ENCODE measurements around the gene ETNPPL.

Gene ETNPPL

GRCh38 chr4:108783665-108784463 is 21.0 kb upstream of the ETNPPL start:
- DNase-seq (ENCODE audit: low read depth in 1 of 2, low spot score in 1 of 2): no peak
- Histone ChIP-seq H3K27ac (replicated peaks) (no peak overlapping the region), H3K4me3 (replicated peaks; ENCODE audit: insufficient read depth, low read length) (no peak overlapping the region), H3K27me3 (ENCODE audit: insufficient read depth, poor library complexity, severe bottlenecking) (no peaks in the 10 kb centered on the region)
- TF ChIP-seq, protein P1, sequence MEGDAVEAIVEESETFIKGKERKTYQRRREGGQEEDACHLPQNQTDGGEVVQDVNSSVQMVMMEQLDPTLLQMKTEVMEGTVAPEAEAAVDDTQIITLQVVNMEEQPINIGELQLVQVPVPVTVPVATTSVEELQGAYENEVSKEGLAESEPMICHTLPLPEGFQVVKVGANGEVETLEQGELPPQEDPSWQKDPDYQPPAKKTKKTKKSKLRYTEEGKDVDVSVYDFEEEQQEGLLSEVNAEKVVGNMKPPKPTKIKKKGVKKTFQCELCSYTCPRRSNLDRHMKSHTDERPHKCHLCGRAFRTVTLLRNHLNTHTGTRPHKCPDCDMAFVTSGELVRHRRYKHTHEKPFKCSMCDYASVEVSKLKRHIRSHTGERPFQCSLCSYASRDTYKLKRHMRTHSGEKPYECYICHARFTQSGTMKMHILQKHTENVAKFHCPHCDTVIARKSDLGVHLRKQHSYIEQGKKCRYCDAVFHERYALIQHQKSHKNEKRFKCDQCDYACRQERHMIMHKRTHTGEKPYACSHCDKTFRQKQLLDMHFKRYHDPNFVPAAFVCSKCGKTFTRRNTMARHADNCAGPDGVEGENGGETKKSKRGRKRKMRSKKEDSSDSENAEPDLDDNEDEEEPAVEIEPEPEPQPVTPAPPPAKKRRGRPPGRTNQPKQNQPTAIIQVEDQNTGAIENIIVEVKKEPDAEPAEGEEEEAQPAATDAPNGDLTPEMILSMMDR (IDR thresholded peaks at IDR 0.05; ENCODE audit: insufficient read depth, low read length): no peak
- TF ChIP-seq POLR2AphosphoS5 (IDR thresholded peaks at IDR 0.05; ENCODE audit: low read depth) (no peak), SPI1 (IDR thresholded peaks at IDR 0.05; ENCODE audit: borderline replicate concordance, low read depth) (no peak), GABPA (IDR thresholded peaks at IDR 0.05; ENCODE audit: low read depth) (no peak)
- TF ChIP-seq, protein P2, sequence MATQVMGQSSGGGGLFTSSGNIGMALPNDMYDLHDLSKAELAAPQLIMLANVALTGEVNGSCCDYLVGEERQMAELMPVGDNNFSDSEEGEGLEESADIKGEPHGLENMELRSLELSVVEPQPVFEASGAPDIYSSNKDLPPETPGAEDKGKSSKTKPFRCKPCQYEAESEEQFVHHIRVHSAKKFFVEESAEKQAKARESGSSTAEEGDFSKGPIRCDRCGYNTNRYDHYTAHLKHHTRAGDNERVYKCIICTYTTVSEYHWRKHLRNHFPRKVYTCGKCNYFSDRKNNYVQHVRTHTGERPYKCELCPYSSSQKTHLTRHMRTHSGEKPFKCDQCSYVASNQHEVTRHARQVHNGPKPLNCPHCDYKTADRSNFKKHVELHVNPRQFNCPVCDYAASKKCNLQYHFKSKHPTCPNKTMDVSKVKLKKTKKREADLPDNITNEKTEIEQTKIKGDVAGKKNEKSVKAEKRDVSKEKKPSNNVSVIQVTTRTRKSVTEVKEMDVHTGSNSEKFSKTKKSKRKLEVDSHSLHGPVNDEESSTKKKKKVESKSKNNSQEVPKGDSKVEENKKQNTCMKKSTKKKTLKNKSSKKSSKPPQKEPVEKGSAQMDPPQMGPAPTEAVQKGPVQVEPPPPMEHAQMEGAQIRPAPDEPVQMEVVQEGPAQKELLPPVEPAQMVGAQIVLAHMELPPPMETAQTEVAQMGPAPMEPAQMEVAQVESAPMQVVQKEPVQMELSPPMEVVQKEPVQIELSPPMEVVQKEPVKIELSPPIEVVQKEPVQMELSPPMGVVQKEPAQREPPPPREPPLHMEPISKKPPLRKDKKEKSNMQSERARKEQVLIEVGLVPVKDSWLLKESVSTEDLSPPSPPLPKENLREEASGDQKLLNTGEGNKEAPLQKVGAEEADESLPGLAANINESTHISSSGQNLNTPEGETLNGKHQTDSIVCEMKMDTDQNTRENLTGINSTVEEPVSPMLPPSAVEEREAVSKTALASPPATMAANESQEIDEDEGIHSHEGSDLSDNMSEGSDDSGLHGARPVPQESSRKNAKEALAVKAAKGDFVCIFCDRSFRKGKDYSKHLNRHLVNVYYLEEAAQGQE (IDR thresholded peaks at IDR 0.05; ENCODE audit: insufficient replicate concordance, low read depth): no peak

DNA sequence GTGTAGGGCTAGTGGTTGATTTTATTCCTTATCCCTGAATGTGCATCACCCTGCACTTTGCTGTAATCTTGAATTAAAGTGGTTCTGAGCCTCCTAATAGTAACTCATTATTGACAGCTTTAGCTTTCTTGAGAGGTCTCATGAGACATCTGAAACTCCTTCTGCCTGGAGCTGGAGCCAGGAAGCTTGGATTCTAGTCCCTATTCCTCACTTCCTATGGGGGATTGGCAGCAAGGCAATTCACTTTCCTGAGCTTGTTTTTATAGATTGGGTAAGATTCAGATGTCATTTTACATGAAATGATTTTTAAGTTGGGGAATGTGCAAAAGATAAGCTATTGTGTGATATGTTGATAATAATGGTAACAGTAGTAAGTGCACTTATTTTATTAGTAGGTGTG is 17.1 kb upstream of the ETNPPL start:
- H3K4me3 ChIP-seq (replicated peaks; ENCODE audit: insufficient read depth, low read length): no peak overlapping the region
- H3K27me3 ChIP-seq (ENCODE audit: insufficient read depth, poor library complexity, severe bottlenecking): no peaks in the 10 kb centered on the region
- TF ChIP-seq SPI1 (IDR thresholded peaks at IDR 0.05; ENCODE audit: borderline replicate concordance, low read depth) (no peak), POLR2AphosphoS5 (IDR thresholded peaks at IDR 0.05; ENCODE audit: low read depth) (no peak), GABPA (IDR thresholded peaks at IDR 0.05; ENCODE audit: low read depth) (no peak)
- TF ChIP-seq, protein P2 (IDR thresholded peaks at IDR 0.05; ENCODE audit: insufficient replicate concordance, low read depth): no peak
- TF ChIP-seq, protein P1 (IDR thresholded peaks at IDR 0.05; ENCODE audit: insufficient read depth, low read length): no peak

DNA sequence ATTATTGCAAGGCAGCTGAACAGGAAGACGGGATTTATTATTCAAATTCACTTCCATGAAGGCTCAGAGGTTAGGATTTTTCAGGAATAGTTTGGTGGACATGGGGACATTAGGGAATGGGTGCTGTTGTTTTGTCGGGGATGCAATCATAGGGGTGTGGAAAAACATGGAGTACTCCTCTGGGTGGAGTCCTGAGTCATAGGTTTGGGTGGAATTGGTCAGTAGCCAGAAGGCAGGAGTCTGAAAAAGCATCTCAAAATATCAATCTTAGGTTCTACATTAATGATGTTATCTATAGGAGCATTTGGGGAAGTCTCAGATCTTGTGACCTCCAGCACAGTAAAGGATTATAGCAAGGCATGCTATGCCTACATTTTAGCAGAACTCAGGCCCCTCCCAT is 14.5 kb upstream of the ETNPPL start:
- Histone ChIP-seq H3K27me3 (ENCODE audit: insufficient read depth, poor library complexity, severe bottlenecking) (no peaks in the 10 kb centered on the region), H3K27ac (replicated peaks) (no peak overlapping the region), H3K4me3 (replicated peaks; ENCODE audit: insufficient read depth, low read length) (no peak overlapping the region)
- TF ChIP-seq, protein P1 (IDR thresholded peaks at IDR 0.05; ENCODE audit: insufficient read depth, low read length): no peak
- TF ChIP-seq SPI1 (IDR thresholded peaks at IDR 0.05; ENCODE audit: borderline replicate concordance, low read depth): no peak
- TF ChIP-seq, protein P2 (IDR thresholded peaks at IDR 0.05; ENCODE audit: insufficient replicate concordance, low read depth): no peak
- no peak for DNase-seq (ENCODE audit: low read depth in 1 of 2, low spot score in 1 of 2)

More for the DNA sequence above, 17.1 kb upstream of the ETNPPL start:
- DNase-seq (ENCODE audit: low read depth in 1 of 2, low spot score in 1 of 2): no peak
- H3K27ac ChIP-seq (replicated peaks): no peak overlapping the region
